Measurements from ENCODE around the gene PPIE.
"Not testable (repeated sequence)": the region's sequence is repeated elsewhere in the genome, so short reads cannot be mapped to it uniquely, and the experiment has no call there.

Gene PPIE

GRCh38 chr1:39757501-39757900 is 18.8 kb downstream of the PPIE start:
- DNase-seq (ENCODE audit: low read depth in 1 of 2, low spot score in 1 of 2): no peak

DNA sequence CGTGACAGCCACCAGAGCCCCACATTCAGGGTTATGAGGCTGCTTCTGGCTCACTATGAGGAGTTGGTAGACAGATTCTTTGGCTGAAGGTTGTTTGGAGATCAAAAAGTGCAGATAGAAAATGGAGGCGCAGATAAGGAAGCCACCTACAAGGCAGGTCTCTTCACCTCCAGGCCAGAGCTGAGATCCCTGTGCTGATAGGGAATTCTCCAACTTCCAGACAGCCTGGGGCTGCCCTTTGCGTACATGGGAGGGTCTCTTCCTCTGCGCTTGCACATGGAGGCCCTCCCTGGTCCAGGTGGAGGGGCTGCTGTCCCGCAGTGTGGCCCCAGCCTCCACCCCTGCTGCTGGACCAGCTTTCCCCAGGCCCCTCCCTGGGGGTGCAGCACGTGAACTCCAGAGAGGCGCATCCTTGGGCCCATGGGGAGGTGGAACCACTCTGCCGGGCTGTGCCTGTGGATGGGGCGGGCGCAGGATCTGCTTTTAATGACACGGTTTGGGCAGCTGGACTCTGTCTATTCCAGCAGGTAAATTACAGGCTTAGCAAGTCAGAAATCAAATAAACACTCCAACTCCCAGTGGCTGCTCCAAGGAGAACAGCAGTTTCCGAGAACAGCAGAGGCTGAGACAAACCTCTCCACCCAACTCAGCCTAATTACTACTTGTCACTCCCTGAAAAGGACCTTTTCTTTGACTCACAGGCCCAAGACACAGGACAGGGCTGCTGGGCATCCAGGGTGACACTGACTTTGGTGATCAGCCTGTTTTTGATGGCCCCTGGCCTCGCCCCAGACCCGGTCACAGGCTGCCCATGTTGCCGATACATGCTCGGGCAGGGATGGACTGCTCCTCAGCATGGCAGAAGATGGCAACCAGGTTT is 20.1 kb downstream of the PPIE start:
- DNase-seq (ENCODE audit: low read depth in 1 of 2, low spot score in 1 of 2): no peak

DNA sequence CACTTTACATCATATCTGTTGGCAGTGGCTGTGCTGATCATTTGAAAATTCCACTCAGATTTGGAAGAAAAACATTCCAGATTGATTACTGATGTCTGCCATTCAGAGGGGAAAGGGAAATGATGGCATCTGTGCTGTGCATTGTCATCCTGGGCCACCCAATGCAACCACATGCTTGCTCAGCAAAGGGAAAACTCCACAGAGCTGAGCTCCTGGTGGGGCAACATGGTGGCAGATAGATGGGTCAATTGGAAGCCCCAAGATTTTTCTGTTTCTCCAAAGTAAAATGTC is 20.7 kb downstream of the PPIE start:
- no peak for DNase-seq (ENCODE audit: low read depth in 1 of 2, low spot score in 1 of 2)

- no peak for DNase-seq (ENCODE audit: low read depth in 1 of 2, low spot score in 1 of 2)
Measured at GRCh38 chr1:39760074-39761008, 21.7 kb downstream of the PPIE start.

DNA sequence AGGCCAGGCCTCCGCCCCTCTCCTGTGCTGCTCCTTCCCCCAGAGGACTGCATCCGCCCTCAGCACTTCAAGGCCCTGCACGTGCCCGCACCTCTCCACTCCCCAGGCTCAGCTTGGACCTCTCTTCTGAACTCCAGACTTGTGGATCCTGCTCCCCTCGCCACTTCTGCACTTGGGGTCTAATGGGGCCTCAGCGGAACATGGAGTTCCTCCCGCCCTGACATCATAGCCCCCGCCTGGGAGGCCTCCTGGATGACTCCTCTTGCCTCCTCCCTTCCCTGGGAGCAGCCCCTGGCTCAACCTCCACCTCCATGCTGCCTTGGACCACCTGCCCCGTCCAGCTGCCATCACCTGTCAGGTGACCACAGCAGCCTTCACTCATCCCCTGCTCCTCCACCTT is 22.3 kb downstream of the PPIE start:
- no peak for DNase-seq (ENCODE audit: low read depth in 1 of 2, low spot score in 1 of 2)

DNA sequence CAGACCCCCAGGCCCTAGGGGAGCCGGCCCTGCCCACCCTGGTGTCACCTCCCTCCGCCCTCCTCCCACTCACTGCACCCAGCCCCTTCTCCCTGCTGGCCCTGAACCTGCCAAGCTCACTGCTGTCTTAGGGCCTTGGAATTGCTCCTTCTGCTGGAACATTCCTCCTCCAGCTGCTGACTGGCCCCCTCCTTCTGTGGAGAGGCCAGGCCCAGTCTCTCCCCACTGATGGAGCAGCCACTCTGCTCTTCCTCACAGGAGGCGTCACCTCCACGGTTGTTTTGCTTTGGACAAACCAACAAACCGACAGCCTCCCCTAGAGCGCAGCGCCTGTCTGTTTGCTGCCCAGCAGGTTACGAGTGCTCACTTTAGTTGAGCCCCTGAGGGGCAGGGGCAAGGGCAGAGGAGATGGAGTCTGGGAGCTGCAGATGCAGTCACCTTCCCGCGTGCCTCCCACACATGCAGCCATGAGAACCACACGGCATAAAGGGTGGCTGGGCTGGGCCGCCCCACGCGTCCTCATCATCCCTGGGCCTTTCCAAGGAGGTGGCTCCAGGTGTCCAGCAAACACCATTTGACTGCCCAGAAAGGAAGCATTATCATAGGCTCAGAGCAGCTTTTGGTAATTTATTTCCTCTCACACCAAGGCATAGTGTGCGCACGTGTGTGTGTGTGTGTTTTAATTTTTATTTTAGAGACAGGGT is 23.0 kb downstream of the PPIE start:
- no peak for DNase-seq (ENCODE audit: low read depth in 1 of 2, low spot score in 1 of 2)

DNA sequence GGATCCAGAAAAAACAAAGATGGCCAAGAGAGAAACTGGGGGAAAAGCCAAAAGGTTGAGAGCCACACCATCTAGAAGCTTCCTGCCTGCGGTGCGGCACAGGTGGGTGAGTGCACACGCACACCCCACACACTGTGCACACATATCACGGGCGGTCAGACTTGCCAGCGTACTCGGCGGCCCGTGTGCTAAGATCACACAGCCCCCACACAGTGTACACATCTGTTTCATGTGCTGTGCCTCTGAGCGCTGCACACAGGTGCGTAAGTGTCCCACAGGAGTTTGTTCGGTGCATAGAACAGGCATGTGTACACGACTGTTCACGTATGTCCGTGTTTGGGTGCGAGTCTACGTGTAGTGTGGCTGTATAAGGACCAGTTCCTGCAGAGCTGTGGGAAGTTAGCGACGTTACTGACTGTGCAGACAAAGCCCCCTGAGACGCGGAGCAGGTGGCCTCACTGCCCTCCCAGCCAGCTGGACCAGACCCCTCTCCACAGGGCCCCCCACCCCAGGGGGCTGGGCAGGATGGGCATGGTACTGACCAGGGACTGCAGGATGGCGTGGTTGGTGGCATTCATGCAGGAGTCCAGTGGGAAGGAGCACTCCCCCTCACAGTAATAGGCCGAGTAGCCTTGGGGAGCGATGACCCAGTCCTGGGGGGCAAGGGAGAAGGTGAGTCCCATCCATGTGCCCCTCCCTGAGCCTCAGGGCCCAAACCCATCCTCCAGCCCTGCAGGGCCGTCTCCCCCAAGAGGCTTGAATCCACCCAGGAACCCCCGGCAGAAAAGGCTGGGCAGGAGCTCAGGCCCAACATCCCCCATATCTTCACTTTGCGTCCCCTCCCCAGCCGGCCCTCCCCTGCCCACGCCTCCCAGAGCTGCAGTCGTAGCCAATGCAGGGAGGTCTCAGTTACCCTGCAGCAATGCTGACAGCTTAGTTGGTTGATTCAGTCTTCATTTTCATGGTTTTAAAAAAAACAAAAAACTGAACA is 24.2 kb downstream of the PPIE start:
- DNase-seq (ENCODE audit: low read depth in 1 of 2, low spot score in 1 of 2): no peak

DNA sequence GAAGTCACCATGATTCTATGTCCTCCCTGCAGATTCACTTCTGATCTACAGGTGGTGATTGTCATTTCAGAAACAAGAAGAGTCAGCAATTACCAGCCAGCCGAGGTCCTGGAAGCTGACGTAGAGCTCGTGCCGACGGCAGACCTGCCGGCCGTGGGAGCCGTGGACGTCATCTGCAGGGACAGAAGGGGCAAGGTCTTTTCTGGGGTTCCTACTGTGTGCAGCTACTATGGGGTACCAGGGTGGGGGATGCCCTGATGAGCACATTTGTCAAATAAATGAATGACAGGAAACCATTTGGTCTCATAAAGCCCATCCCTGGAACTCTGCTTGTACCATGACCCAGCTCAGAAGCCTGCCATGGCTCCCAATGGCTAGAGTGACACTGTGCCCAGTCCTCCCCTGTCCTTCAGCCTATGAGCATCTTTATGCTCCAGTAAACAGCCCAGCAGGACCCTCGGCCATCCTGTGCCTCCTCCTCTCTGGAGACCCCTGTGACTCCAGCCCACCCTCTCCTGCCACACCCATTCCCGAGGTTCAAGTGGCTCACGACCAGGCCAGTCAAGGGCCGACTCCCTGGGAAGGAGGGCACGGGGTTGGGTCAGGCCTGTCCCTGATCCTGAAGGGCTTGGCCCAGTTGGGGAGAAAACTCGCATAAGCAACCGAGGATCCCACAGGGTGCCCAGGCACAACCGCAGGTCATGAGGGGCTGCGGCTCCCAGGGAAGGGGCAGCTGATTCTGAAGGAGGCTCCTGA is 25.1 kb downstream of the PPIE start:
- DNase-seq (ENCODE audit: low read depth in 1 of 2, low spot score in 1 of 2): not testable (repeated sequence)

- not testable (repeated sequence) for DNase-seq (ENCODE audit: low read depth in 1 of 2, low spot score in 1 of 2)
Measured at GRCh38 chr1:39764512-39764911, 25.8 kb downstream of the PPIE start.

- not testable (repeated sequence) for DNase-seq (ENCODE audit: low read depth in 1 of 2, low spot score in 1 of 2)
Measured at GRCh38 chr1:39766466-39766865, 27.8 kb downstream of the PPIE start.

DNA sequence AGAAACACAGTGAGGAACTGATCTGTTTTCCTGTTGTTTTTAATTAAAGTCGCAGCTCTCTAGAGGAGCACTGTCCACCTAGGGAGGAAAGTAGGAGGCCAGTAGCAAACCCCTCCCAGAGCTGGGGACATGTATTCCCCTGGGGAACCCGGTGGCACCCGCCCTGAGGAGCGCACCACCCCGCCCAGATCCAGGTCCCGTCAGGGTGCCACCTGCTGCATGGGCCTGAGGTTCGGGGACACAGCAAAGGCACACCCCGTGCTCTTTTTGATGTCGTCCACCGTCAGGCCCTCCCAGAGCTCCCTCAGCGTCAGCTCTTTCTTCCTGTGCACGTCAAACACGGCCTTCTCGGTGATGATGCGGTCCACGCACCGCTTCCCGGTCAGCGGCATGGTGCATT is 30.8 kb downstream of the PPIE start:
- DNase-seq (ENCODE audit: low read depth in 1 of 2, low spot score in 1 of 2): not testable (repeated sequence)

- not testable (repeated sequence) for DNase-seq (ENCODE audit: low read depth in 1 of 2, low spot score in 1 of 2)
Measured at GRCh38 chr1:39770100-39771021, 31.7 kb downstream of the PPIE start.

DNA sequence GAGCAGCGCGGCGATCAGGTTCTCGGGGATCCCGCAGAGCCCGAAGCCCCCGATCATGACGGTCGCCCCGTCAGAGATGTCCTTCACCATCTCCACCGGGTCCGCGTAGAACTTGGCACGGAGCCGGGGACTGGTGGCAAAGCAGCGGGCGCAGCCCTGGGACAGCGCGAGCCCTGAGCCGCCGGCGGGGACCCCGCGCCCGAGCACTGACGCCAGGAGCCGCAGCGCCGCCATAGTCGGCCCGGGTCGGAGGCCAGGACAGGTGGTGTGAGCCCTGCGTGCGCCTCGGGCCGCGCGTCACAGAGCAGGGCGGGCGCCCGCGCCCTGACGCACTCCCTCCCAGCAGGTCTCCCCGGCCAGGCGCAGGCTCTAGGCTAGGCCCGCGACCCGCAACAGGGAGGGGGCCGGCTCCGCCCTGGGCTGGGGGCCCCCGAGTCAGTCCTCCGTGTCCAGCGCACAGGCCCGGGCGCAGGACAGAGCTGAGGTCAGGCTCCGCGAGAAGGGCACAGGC is 32.4 kb downstream of the PPIE start, which contains the start of gene OXCT2:
Gene OXCT2 (minus strand): TSS at position 327 of the 511 bp plus-strand sequence. CDS start 93 bp downstream, at position 234.
- not testable (repeated sequence) for DNase-seq (ENCODE audit: low read depth in 1 of 2, low spot score in 1 of 2)

GRCh38 chr1:39773369-39773979 is 34.8 kb downstream of the PPIE start:
- DNase-seq (ENCODE audit: low read depth in 1 of 2, low spot score in 1 of 2): not testable (repeated sequence)

DNA sequence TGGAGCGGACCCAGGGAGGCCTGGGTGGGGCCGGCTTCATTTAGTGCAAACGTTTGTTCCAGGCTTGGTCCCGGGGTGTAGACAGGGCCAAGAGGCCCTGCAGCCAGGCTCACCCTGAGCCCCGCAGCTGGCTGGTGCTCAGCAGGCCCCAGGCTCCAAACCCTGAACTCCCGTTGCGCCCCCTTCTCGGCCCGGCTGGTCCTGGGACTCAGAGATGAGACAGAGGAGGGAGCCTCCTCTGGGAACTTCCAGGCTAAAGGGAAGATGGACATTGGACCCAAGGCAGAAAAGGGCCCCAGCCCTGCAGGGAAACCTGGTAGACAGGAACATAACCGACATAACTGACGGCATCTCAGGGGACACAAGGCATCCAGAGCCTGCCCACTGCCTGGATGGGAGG is 36.5 kb downstream of the PPIE start:
- DNase-seq (ENCODE audit: low read depth in 1 of 2, low spot score in 1 of 2): not testable (repeated sequence)

- not testable (repeated sequence) for DNase-seq (ENCODE audit: low read depth in 1 of 2, low spot score in 1 of 2)
Measured at GRCh38 chr1:39775676-39776399, 37.2 kb downstream of the PPIE start.

GRCh38 chr1:39776400-39776713 is 37.7 kb downstream of the PPIE start:
- no peak for DNase-seq (ENCODE audit: low read depth in 1 of 2, low spot score in 1 of 2)

Measured in activated T-helper 1 cell treated with anti-CD3 and anti-CD28 coated beads, Interleukin-2, amount 50 U/mL, for 16 hours (primary cell).